NCI-H1105 (cell line): ENCODE measurements around the gene TPI1.
"Not testable (repeated sequence)": the region's sequence is repeated elsewhere in the genome, so short reads cannot be mapped to it uniquely, and the experiment has no call there.

ENCODE experiments used
- DNase-seq: peaks from one replicate; lab custom pipeline; 2025; lab: John Stamatoyannopoulos, UW

Gene TPI1

DNA sequence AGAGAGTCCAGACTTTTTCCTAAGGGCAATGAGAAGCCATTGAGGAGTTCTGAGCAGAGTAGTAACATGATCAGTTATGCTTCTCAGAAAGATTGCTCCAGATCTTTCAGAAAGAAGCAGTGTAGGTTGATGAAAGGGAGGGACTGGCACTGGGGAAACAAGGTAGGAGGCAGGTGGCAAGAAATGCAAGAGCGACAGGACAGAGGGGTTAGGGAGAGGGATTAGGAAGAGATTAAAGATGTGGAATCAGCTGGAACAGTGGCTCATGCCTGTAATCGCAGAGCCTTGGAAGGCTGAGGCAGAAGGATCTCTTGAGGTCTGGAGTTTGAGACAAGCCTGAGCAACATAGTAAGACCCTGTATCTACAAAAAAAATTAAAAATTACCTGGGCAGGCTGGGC lies 19.7 kb upstream of the TPI1 start:
- no peak for DNase-seq

DNA sequence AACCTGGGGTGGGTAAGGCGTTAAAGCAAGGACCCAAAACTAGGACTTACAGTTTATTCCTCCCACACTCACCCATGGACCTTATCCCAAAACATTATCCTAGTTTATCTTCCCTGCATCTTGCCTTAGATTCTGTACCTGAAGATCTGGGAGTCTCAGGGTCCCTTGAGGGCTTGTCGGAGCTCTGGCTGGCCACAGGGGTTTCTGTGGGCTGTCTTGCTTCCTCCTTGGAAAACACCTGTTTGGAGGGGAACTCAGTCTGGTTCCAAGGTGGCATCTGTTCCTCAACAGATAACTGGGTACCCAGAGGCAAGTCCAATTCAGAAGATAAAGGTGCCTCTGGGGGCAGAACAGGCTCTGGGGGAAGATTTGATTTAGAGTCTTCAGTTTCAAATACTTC lies 17.9 kb upstream of the TPI1 start:
- DNase-seq = no peak

DNA sequence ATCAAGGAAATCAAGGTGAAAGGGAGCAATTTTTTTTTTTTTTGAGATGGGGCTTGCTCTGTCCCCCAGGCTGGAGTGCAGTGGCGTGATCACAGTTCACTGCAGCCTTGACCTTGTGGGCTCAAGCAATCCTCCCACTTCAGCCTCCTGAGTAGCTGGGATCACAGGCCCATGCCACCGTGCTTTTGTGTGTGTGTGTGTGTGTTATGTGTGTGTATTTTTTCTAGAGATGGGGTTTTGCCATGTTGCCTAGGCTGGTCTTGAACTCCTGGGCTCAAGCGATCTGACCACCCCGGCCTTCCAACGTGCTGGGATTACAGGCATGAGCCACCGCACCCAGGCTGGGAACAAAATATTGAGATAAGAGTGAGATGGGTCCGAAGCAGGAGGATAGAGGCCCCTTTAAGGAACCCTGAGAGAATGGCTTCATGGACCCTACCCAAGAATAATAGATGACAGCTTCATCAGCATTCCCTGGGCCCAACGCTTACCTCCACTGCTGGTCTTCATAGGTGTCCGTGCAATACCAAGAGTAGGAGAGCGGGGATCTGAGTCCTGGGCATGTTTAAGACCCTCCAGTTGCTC lies 17.3 kb upstream of the TPI1 start:
- DNase-seq = no peak

GRCh38 chr12:6850796-6851152 lies 16.6 kb upstream of the TPI1 start:
- no peak for DNase-seq

DNA sequence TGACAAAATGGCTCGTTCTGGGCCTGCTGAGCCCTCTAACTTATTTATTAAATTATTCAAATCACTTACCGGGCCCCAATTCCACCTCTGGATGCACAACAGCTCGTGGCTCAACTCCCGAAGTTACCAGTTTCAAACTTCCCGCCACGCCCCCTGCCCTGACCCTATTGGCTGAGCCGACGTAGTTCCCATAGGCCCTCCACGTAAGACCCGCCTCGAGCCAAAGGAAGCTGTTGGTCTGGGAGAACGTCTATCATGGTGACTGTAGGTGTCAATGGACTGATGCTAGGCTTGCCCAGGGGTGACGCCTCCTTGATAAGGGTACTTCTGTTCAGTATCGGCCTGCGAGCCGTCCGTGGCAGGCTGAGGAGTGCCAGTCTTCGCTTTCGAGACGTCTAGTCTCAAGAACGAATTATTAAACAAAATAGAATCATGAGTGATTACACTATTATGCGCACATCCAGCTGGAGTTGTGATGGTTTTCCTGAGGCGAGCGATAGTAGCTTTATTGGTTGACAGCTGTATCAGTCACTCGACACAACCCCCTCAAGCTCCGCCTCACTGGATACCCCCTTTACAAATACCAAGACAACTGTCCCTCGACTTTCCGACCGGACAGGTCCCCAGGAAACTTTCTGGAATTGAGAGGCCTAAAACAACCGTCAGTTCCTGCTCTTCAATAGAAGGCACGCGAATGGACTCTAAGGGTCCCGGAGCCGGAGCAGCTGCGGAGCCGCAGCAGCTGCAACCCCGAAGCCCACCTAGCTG lies 16.0 kb upstream of the TPI1 start, which contains the start of gene CDCA3:
Gene CDCA3 (minus strand): TSS at position 134 of the 768 bp plus-strand sequence. CDS start 334 bp downstream, outside the sequence.
- peak; percentile 97 for DNase-seq

DNA sequence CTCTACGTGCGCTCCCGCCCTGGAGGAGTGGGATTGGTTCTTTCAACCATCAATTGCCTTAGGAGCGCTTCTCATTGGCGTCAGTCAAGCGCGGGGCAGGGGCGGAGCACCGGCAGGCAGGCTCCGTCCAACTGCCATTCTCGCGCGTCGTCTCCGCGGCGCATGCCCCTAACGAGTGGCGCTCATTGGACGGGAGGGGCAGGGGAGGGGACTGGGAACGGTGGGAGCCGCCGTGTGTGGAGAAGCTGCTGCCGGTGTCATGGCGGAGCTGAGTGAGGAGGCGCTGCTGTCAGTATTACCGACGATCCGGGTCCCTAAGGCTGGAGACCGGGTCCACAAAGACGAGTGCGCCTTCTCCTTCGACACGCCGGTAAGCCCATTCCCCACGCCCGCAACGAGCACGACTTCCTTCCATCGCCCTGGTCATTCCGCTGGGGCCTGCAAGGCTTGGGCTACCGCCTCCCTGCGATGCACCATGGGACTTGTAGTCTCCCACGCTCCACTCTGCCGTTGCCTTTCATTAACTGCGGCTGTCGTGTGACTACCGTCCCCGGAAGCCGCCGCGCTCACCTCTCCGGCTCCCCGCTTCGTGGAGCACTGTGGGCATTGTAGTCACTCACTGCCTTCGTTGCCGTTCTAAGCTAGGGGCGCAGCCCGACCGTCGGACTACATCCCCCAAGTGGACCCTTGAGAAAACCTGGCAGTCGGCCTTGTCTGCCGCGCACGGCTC lies 15.2 kb upstream of the TPI1 start, which contains the start of gene USP5:
Gene USP5 (plus strand): TSS at position 230 of the 730 bp plus-strand sequence. CDS start 30 bp downstream, at position 260.
- peak; percentile 100 for DNase-seq

DNA sequence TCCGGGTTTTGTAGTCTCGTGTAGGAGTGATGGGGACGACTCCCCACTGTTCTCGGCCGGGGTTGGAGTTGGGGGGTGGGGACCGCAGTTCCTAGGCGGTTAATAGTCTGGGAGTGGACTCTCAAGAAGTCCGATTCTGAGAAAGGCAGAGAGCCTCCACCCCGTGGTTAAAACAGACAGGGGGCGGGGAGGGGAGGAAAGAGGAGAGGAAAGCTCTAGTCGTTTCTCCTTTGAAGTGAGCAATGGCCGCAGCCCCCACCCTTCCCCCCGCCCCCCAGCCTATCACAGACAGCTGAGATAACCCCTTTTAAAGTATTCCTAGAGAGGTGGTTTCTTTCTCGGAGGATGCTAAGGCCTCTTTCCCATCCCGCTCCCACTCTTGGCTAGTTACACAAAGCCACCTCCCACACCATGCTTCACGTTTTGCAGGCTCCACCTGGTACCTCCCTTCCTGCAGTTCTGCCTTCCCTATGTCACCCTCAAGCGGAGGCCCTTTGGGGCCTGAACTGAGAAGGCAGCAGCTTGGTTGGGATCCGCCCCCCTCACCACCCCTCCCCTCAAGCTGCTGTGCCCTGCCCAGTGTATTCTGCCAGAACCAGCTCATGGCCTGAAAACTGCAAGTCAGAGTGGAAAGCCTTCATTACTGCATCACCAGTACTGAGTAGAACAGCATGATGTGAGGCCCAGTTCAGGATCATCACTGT lies 14.5 kb upstream of the TPI1 start:
- DNase-seq = no peak

DNA sequence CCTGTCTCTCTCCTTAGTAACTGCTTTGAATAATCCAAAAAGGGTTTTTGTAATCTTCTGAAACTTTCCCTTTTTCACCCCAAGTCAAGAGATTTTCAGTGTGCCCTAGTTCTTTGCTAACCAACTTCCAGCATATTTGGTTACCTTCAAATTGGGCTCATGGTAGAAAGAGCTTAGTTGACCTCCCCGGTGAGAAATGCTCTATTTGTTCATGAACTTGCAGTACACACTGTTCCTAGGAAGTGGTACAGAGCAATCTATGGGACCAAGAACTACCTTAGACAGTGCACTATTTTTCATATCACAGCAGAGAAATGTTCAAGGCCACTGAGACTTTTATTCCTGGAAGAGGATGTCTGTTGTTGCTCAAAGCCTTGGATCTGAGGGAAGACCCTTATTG lies 13.7 kb upstream of the TPI1 start:
- no peak for DNase-seq

DNA sequence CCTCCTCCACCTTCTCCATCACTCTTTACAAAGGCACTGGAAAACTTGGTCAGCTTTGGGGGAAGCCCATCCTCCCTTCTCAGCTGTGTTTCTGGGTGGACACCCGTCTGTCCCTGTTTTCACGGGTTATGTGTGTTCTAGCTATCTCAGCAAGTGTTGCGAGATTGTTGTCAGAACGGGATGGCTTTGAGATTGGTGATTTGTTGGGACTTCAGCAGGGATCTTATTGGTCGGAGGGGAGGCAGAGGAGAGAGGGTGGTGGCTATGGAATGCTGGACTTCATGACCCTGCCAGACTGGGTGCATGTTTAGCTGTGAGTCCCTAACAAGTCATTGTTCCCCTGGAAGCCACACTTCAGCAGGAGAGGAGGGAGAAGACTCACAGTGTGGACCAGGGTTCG lies 13.3 kb upstream of the TPI1 start:
- DNase-seq = no peak

GRCh38 chr12:6855322-6855721 lies 12.0 kb upstream of the TPI1 start:
- DNase-seq = no peak

- no peak for DNase-seq
Observed at GRCh38 chr12:6858799-6859198, 8.5 kb upstream of the TPI1 start.

DNA sequence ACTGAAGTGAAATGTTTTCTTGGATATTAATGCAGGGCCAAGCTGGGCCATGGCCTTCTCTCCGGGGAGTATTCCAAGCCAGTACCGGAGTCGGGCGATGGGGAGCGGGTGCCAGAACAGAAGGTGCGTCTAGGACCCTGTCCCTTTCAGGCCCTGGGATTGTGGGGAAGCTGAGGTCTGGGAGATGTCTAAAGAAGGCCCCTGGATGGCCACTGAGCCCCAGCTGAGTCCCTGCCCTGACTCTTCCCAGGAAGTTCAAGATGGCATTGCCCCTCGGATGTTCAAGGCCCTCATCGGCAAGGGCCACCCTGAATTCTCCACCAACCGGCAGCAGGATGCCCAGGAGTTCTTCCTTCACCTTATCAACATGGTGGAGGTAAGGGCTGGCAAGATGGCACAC lies 7.2 kb upstream of the TPI1 start:
- no peak for DNase-seq

DNA sequence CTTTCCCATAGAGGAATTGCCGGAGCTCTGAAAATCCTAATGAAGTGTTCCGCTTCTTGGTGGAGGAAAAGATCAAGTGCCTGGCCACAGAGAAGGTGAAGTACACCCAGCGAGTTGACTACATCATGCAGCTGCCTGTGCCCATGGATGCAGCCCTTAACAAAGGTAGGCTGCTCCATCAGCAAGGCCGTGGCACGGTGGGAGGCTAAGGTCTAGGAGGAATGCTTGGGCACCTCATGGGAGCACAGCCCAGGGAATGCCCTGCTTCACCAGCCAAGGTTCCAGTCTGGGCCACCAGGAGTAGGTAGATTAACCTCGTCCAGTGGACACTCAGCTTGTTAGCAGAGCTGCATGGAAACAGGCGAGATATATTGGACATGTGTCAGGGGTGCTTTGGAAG lies 6.4 kb upstream of the TPI1 start:
- DNase-seq = no peak

DNA sequence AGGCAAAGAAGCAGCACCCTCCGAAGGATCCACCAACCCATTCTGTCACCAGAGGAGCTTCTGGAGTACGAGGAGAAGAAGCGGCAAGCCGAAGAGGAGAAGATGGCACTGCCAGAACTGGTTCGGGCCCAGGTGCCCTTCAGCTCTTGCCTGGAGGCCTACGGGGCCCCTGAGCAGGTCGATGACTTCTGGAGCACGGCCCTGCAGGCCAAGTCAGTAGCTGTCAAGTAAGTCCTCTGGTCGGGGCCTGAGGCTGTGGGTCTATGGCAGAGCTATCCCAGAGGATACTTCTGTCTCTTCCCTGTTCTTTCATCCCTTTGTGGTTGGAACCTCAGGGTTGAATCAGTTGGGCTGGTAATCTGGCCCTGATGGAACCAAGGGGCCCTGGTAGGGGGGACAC lies 5.9 kb upstream of the TPI1 start:
- DNase-seq = no peak

- no peak for DNase-seq
Observed at GRCh38 chr12:6863033-6863432, 4.3 kb upstream of the TPI1 start.

DNA sequence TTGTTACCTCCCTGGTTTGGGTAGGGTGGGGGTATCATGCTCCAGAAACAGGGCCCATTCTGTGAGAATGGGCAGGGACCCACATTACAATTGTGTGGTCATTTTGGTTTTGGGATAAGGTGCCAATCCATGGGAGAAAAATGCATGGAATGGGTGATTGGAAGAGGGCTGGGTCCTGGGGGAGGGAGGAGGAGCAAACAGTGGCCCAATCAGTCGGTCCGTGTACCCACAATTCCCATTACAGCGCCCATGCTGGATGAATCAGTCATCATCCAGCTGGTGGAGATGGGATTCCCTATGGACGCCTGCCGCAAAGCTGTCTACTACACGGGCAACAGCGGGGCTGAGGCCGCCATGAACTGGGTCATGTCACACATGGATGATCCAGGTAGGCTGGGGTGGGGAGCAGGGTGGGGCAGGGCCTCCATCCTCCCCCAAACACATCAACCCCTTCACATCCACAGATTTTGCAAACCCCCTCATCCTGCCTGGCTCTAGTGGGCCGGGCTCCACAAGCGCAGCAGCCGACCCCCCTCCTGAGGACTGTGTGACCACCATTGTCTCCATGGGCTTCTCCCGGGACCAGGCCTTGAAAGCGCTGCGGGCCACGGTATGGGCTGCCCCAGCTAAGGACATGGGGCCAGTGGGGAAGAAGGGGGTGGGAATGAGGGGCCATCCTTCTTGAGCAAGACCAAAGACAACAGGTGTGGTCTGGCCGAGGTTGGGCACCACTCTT lies 3.6 kb upstream of the TPI1 start:
- no peak for DNase-seq

DNA sequence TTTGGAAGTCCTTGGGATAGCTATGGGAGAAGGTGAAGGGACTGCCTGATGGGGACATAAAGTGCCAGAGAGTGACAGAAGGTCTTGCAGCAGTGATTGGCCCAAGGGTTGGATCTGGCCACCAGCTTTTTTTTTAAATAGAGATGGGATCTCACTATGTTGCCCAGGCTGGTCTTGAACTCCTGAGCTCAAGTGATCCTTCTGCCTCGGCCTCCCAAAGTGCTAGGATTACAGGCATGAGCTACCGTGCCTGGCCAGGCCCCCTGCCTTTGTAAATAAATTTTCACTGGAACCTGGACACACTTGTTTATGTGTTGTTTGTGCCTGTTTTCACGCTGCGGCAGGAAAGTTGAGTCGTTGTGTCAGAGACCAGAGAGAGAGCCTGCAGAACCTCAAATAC lies 2.0 kb upstream of the TPI1 start:
- DNase-seq = not testable (repeated sequence)

GRCh38 chr12:6866163-6866919 lies 990 bp upstream of the TPI1 start:
- DNase-seq = no peak

- no peak for DNase-seq
Observed at GRCh38 chr12:6866920-6867412, 365 bp upstream of the TPI1 start.

DNA sequence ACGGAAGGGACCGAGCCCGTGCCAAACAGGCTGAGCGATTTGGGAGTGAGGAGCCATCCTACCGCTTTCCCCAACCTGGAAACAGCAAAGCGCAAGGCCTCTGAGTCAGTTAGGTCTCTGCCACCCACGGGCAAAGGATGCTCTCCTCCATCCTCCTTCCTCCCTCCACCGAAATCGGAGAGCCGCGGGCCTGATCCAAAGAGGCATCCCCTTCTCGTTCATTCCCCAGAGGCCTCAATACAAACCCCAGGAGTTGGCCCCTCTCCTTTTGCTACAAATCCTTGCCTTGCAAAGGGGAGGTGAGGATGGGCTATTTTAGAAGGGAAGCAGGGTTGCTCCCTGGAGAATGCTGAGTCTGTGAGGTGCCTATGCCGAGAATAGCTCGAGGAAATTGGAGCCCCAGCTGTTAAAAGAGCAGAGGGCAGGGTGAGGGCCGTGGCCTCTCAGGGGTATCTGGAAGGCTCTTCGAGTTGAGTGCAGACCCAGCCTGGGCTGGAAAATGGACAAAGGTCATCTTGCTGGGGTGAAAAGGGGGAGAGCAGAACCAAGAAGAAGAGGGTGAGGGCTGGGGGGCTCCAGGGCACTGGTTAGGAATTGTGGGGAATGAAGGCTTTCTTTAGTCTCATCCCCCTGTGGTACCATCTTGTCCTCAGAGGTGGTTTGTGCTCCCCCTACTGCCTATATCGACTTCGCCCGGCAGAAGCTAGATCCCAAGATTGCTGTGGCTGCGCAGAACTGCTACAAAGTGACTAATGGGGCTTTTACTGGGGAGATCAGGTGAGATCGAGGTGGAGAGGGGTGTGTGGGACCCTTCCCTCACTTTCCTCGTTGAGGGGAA lies 1.1 kb downstream of the TPI1 start:
- no peak for DNase-seq
